DND-41 (cell line): ENCODE measurements around the gene KSR1.
"Not testable (repeated sequence)": the region's sequence is repeated elsewhere in the genome, so short reads cannot be mapped to it uniquely, and the experiment has no call there.

Experiments
- ATAC-seq: fragments of 200-7000 bp; cut with Tn5 transposase; 3 replicates; pipeline ENCODE4 v1.9.1; 2021; ENCODE audit warnings: low read depth; ENCODE audit not compliant: insufficient read depth
- DNase-seq: peaks from one replicate; pipeline ENCODE4 v3.0.0-alpha.2; 2020
- H2AFZ ChIP-seq: 2 replicates; pipeline ENCODE4 v1.6.0; 2012; ENCODE audit warnings: low read depth, low read length
- H3K27ac ChIP-seq: 2 replicates; pipeline ENCODE4 v1.5.1; 2012; ENCODE audit warnings: low read length, inconsistent platforms
- H3K27me3 ChIP-seq: fragments of 200-600 bp; sonication (generic); 2 replicates; pipeline ENCODE4 v1.6.0; 2012; ENCODE audit warnings: low read length, mild to moderate bottlenecking, inconsistent platforms; ENCODE audit not compliant: insufficient read depth, poor library complexity
- H3K36me3 ChIP-seq: 2 replicates; pipeline ENCODE4 v1.5.1; 2012; ENCODE audit warnings: low read length, inconsistent platforms; ENCODE audit not compliant: insufficient read depth
- H3K4me1 ChIP-seq: 2 replicates; pipeline ENCODE4 v1.5.1; 2012; ENCODE audit warnings: mild to moderate bottlenecking, low read length; ENCODE audit not compliant: insufficient read depth
- H3K4me2 ChIP-seq: 2 replicates; pipeline ENCODE4 v1.6.0; 2012; ENCODE audit warnings: mild to moderate bottlenecking, moderate library complexity, low read length, inconsistent platforms; ENCODE audit not compliant: insufficient read depth
- H3K4me3 ChIP-seq, 2 experiments: fragments of 200-600 bp in 1 of 2; shearing (Covaris generic) in 1 of 2; 2 replicates each; pipeline ENCODE4 v1.5.1; 2012 to 2016; ENCODE audit warnings: inconsistent platforms in 2 of 2, low read length in 2 of 2, mild to moderate bottlenecking in 2 of 2, low read depth in 1 of 2, moderate library complexity in 1 of 2
- H3K79me2 ChIP-seq: 2 replicates; pipeline ENCODE4 v1.6.0; 2012; ENCODE audit warnings: low read length, inconsistent platforms; ENCODE audit not compliant: insufficient read depth
- H3K9ac ChIP-seq: 2 replicates; pipeline ENCODE4 v1.6.0; 2012; ENCODE audit warnings: low read depth, mild to moderate bottlenecking, inconsistent platforms, low read length, moderate library complexity
- H3K9me3 ChIP-seq: 2 replicates; pipeline ENCODE4 v1.5.1; 2012; ENCODE audit warnings: low read length, moderate library complexity, mild to moderate bottlenecking, inconsistent platforms; ENCODE audit not compliant: insufficient read depth, severe bottlenecking
- H4K20me1 ChIP-seq: 2 replicates; pipeline ENCODE4 v1.6.0; 2012; ENCODE audit warnings: low read length; ENCODE audit not compliant: insufficient read depth
- CTCF ChIP-seq: IDR thresholded peaks from 2 replicates; pipeline ENCODE4 v1.5.1; 2012; ENCODE audit warnings: borderline replicate concordance, low read length, moderate library complexity, mild to moderate bottlenecking; ENCODE audit not compliant: poor library complexity, severe bottlenecking; ENCODE audit errors: extremely low read depth
- EZH2 ChIP-seq: IDR thresholded peaks from 3 replicates; pipeline ENCODE4 v1.6.1; 2012; ENCODE audit warnings: borderline replicate concordance, low read depth, mild to moderate bottlenecking, moderate library complexity, low read length, inconsistent platforms; ENCODE audit not compliant: severe bottlenecking

The KSR1 gene

GRCh38 chr17:27651411-27652345 is 195.4 kb downstream of the KSR1 start:
- no peaks in the 10 kb centered on the region for H3K79me2 ChIP-seq
- H3K9ac ChIP-seq: peak overlapping the region; percentile 49
- DNase-seq (peak; percentile 68), ATAC-seq (peak; percentile 73)
- H3K4me1 ChIP-seq: peaks cover 55% of the 10 kb centered on the region
- TF ChIP-seq CTCF: peak; percentile 77
- TF ChIP-seq EZH2: no peak
- peak overlapping the region; percentile 30; the same call in 1 of the 2 replicates for H2AFZ ChIP-seq
- H3K9me3 ChIP-seq: no peaks in the 10 kb centered on the region
- H4K20me1 ChIP-seq: no peaks in the 10 kb centered on the region
- H3K4me3 ChIP-seq: no peak overlapping the region
- no peaks in the 10 kb centered on the region for H3K27me3 ChIP-seq
- H3K36me3 ChIP-seq: peaks cover 11% of the 10 kb centered on the region; the same call in 1 of the 2 replicates
- 0 out of 2 replicates have a peak overlapping the region, but pooled peaks have one; percentile 19 for H3K4me2 ChIP-seq
- peak overlapping the region; percentile 93 for H3K27ac ChIP-seq

- H3K9me3 ChIP-seq, H3K4me2 ChIP-seq, H2AFZ ChIP-seq, H3K79me2 ChIP-seq, H4K20me1 ChIP-seq, ATAC-seq, H3K27me3 ChIP-seq, H3K4me3 ChIP-seq, H3K36me3 ChIP-seq, DNase-seq: not testable (repeated sequence)
- Histone ChIP-seq H3K4me1 (peaks cover 55% of the 10 kb centered on the region), H3K9ac (peak overlapping the region; percentile 45; the same call in 1 of the 2 replicates), H3K27ac (peak overlapping the region; percentile 93)
Observed at GRCh38 chr17:27653449-27653971, 197.3 kb downstream of the KSR1 start.

GRCh38 chr17:27654136-27654535 is 197.9 kb downstream of the KSR1 start:
- H3K4me1 ChIP-seq: peaks cover 55% of the 10 kb centered on the region
- H3K9me3 ChIP-seq: no peaks in the 10 kb centered on the region
- H3K4me3 ChIP-seq: no peak overlapping the region
- H3K27ac ChIP-seq: peak overlapping the region; percentile 93
- no peak for TF ChIP-seq CTCF
- TF ChIP-seq EZH2: no peak
- no peaks in the 10 kb centered on the region for H4K20me1 ChIP-seq
- H3K27me3 ChIP-seq: no peaks in the 10 kb centered on the region
- DNase-seq: no peak
- no peaks in the 10 kb centered on the region for H3K79me2 ChIP-seq
- no peak overlapping the region for H2AFZ ChIP-seq
- H3K9ac ChIP-seq: no peak overlapping the region
- no peak for ATAC-seq
- no peaks in the 10 kb centered on the region for H3K36me3 ChIP-seq
- no peak overlapping the region for H3K4me2 ChIP-seq
